Neuronal stem cell (in vitro differentiated cells): Measurements from ENCODE around the gene PSMD14.

Experiments used
- DNase-seq: peaks from one replicate; pipeline ENCODE4 v3.0.0-alpha.2; 2013; ENCODE audit warnings: low spot score
- H2AFZ ChIP-seq: one replicate; pipeline ENCODE4 v1.6.1; 2013; ENCODE audit warnings: mild to moderate bottlenecking, low read length, inconsistent platforms
- H2AK5ac ChIP-seq: 2 replicates; pipeline ENCODE4 v1.6.1; 2013; ENCODE audit warnings: low read depth, mild to moderate bottlenecking, inconsistent platforms, low read length, moderate library complexity, mixed read lengths
- H2BK120ac ChIP-seq: 2 replicates; pipeline ENCODE4 v1.6.1; 2013; ENCODE audit warnings: low read depth, mild to moderate bottlenecking, inconsistent platforms, low read length, moderate library complexity, mixed read lengths
- H2BK12ac ChIP-seq: one replicate; pipeline ENCODE4 v1.6.1; 2013; ENCODE audit warnings: low read length, inconsistent platforms
- H2BK15ac ChIP-seq: 2 replicates; pipeline ENCODE4 v1.6.1; 2013; ENCODE audit warnings: mild to moderate bottlenecking, low read length, inconsistent platforms, mixed read lengths
- H2BK5ac ChIP-seq: one replicate; pipeline ENCODE4 v1.6.1; 2013; ENCODE audit warnings: inconsistent platforms, mild to moderate bottlenecking, low read length, moderate library complexity
- H3K14ac ChIP-seq: one replicate; pipeline ENCODE4 v1.6.1; 2013; ENCODE audit warnings: low read length, inconsistent platforms
- H3K18ac ChIP-seq: 2 replicates; pipeline ENCODE4 v1.6.1; 2013; ENCODE audit warnings: low read length, inconsistent platforms
- H3K23ac ChIP-seq: 2 replicates; pipeline ENCODE4 v1.6.1; 2013; ENCODE audit warnings: low read depth, mild to moderate bottlenecking, mixed read lengths, low read length, inconsistent platforms; ENCODE audit not compliant: poor library complexity
- H3K27ac ChIP-seq: replicated peaks from 3 replicates; pipeline ENCODE4 v1.5.1; 2013; ENCODE audit warnings: low read length, inconsistent platforms
- H3K27me3 ChIP-seq, 3 experiments: 2 replicates each; pipeline ENCODE4 v1.6.1; 2013; ENCODE audit warnings: low read length in 3 of 3, mild to moderate bottlenecking in 2 of 3, inconsistent platforms in 1 of 3, low read depth in 1 of 3, mixed read lengths in 1 of 3, moderate library complexity in 1 of 3; ENCODE audit not compliant: control insufficient read depth in 3 of 3, insufficient read depth in 3 of 3
- H3K36me3 ChIP-seq, 2 donors: replicated peaks in 1 of 2; 2 replicates each; pipeline ENCODE4 v1.6.1; 2013; ENCODE audit warnings: low read length in 2 of 2; ENCODE audit not compliant: control insufficient read depth in 2 of 2, insufficient read depth in 2 of 2
- H3K4ac ChIP-seq: 2 replicates; pipeline ENCODE4 v1.6.1; 2013; ENCODE audit warnings: inconsistent platforms, mild to moderate bottlenecking, low read length, moderate library complexity
- H3K4me1 ChIP-seq, 2 donors: 1 replicate in 1 of 2; 2 replicates in 1 of 2; pipeline ENCODE4 v1.6.1; 2013; ENCODE audit warnings: low read length in 2 of 2, low read depth in 1 of 2; ENCODE audit not compliant: control insufficient read depth in 2 of 2, insufficient read depth in 1 of 2
- H3K4me2 ChIP-seq: one replicate; pipeline ENCODE4 v1.6.1; 2013; ENCODE audit warnings: mild to moderate bottlenecking, low read length, inconsistent platforms; ENCODE audit not compliant: insufficient read depth, poor library complexity, severe bottlenecking
- H3K4me3 ChIP-seq, 2 donors: 2 replicates each; pipeline ENCODE4 v1.5.1; 2013; ENCODE audit warnings: low read length in 2 of 2, mild to moderate bottlenecking in 2 of 2, inconsistent platforms in 1 of 2, moderate library complexity in 1 of 2
- H3K79me1 ChIP-seq: one replicate; pipeline ENCODE4 v1.6.1; 2013; ENCODE audit warnings: low read depth, mild to moderate bottlenecking, inconsistent platforms, low read length, moderate library complexity
- H3K9ac ChIP-seq: one replicate; pipeline ENCODE4 v1.6.1; 2013; ENCODE audit warnings: mild to moderate bottlenecking, low read depth, low read length, inconsistent platforms; ENCODE audit not compliant: poor library complexity
- H3K9me3 ChIP-seq, 2 donors: replicated peaks in 1 of 2; 2 replicates each; pipeline versions ENCODE3 to v1.6.1; 2013; ENCODE audit warnings: low read length in 2 of 2, mild to moderate bottlenecking in 2 of 2, inconsistent platforms in 1 of 2, low read depth in 1 of 2, mixed read lengths in 1 of 2, moderate library complexity in 1 of 2; ENCODE audit not compliant: control insufficient read depth in 2 of 2, insufficient read depth in 1 of 2
- H4K8ac ChIP-seq: one replicate; pipeline ENCODE4 v1.6.1; 2013; ENCODE audit warnings: low read depth, mild to moderate bottlenecking, inconsistent platforms, low read length, moderate library complexity
- H4K91ac ChIP-seq: one replicate; pipeline ENCODE4 v1.6.1; 2013; ENCODE audit warnings: low read length, low read depth, mild to moderate bottlenecking, inconsistent platforms; ENCODE audit not compliant: poor library complexity
- WGBS, 2 donors: extraction: QIAGEN DNeasy Blood & Tissue Kit; methylation state at CpG; one replicate each; pipeline ENCODE4 v1.1.7; 2013; ENCODE audit warnings: missing lambda C conversion rate in 2 of 2, mixed read lengths in 1 of 2; ENCODE audit not compliant: insufficient read length in 2 of 2, insufficient replicate concordance in 1 of 2; ENCODE audit errors: extremely low coverage in 2 of 2; 5-methylcytosine and 5-hydroxymethylcytosine counted together

Gene PSMD14

GRCh38 chr2:161353543-161353942 lies 45.3 kb downstream of the PSMD14 start:
- Histone ChIP-seq H2AFZ (no peak overlapping the region), H3K4me2 (no peak overlapping the region), H3K23ac (no peak overlapping the region), H2BK15ac (no peak overlapping the region), H2BK120ac (no peak overlapping the region), H3K18ac (no peak overlapping the region), H4K91ac (no peak overlapping the region), H3K4ac (no peak overlapping the region), H3K9me3 (no peaks in the 10 kb centered on the region), H2BK12ac (no peak overlapping the region), H4K8ac (no peak overlapping the region), H3K4me1 (peaks cover 4 to 7% of the 10 kb centered on the region in 2 donors), H3K79me1 (no peaks in the 10 kb centered on the region), H2BK5ac (no peak overlapping the region), H3K36me3 (no peaks in the 10 kb centered on the region), H3K27ac (no peak overlapping the region), H3K14ac (no peak overlapping the region), H3K9ac (no peak overlapping the region), H3K4me3 (no peak overlapping the region), H2AK5ac (no peak overlapping the region), H3K27me3 (no peaks in the 10 kb centered on the region)
- no CpG with 5 or more reads among the region's 1 CpG for WGBS, 2 donors
- no peak for DNase-seq

- peaks cover 4 to 7% of the 10 kb centered on the region in 2 donors for H3K4me1 ChIP-seq
- H2BK12ac ChIP-seq = no peak overlapping the region
- no peak for DNase-seq
- no CpG with 5 or more reads among the region's 5 CpGs for WGBS, 2 donors
- no peak overlapping the region for H3K4ac ChIP-seq
- no peak overlapping the region for H2BK15ac ChIP-seq
- H3K4me2 ChIP-seq = no peak overlapping the region
- no peak overlapping the region for H3K23ac ChIP-seq
- no peak overlapping the region for H3K14ac ChIP-seq
- no peak overlapping the region for H2AFZ ChIP-seq
- H2BK120ac ChIP-seq = no peak overlapping the region
- H2BK5ac ChIP-seq = no peak overlapping the region
- H3K27ac ChIP-seq = no peak overlapping the region
- no peak overlapping the region for H3K4me3 ChIP-seq
- no peaks in the 10 kb centered on the region for H3K36me3 ChIP-seq
- H3K18ac ChIP-seq = no peak overlapping the region
- no peak overlapping the region for H3K9ac ChIP-seq
- H4K91ac ChIP-seq = no peak overlapping the region
- H3K9me3 ChIP-seq = no peaks in the 10 kb centered on the region
- H2AK5ac ChIP-seq = no peak overlapping the region
- no peaks in the 10 kb centered on the region for H3K27me3 ChIP-seq
- no peak overlapping the region for H4K8ac ChIP-seq
- H3K79me1 ChIP-seq = no peaks in the 10 kb centered on the region
Observed at GRCh38 chr2:161354106-161354505, 45.9 kb downstream of the PSMD14 start.

DNA sequence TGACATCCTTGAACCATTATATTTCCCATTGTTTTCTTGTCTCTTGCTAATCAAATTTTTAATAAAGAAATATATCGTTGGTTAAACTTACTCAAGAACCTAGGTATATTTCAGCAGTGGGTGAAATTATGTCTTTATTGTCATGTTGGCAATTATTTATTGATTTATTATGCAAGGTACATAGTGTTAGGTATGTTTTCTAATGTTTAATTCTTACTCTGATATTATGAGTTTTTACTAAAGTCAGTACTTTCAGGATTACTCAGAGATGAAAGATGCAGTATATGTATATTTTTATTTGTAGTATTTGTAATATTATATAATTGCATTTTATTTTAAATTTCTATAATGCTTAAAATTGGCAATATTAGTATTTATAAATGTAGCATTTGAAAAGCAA lies 46.9 kb downstream of the PSMD14 start:
- no peaks in the 10 kb centered on the region for H3K9me3 ChIP-seq
- H2BK120ac ChIP-seq = no peak overlapping the region
- no peak overlapping the region for H2AFZ ChIP-seq
- no peak overlapping the region for H2BK12ac ChIP-seq
- H4K8ac ChIP-seq = no peak overlapping the region
- H2BK5ac ChIP-seq = no peak overlapping the region
- H2BK15ac ChIP-seq = no peak overlapping the region
- no peak overlapping the region for H3K23ac ChIP-seq
- H3K79me1 ChIP-seq = no peaks in the 10 kb centered on the region
- DNase-seq = no peak
- no peak overlapping the region for H3K4ac ChIP-seq
- no peak overlapping the region for H3K4me2 ChIP-seq
- WGBS, 2 donors = no CpG with 5 or more reads among the region's 1 CpG
- peaks cover 4 to 7% of the 10 kb centered on the region in 2 donors for H3K4me1 ChIP-seq
- no peak overlapping the region for H2AK5ac ChIP-seq
- no peak overlapping the region for H3K27ac ChIP-seq
- no peak overlapping the region for H4K91ac ChIP-seq
- no peaks in the 10 kb centered on the region for H3K36me3 ChIP-seq
- no peak overlapping the region for H3K4me3 ChIP-seq
- H3K18ac ChIP-seq = no peak overlapping the region
- H3K14ac ChIP-seq = no peak overlapping the region
- H3K27me3 ChIP-seq = no peaks in the 10 kb centered on the region
- no peak overlapping the region for H3K9ac ChIP-seq

GRCh38 chr2:161355983-161356382 lies 47.8 kb downstream of the PSMD14 start:
- Histone ChIP-seq H3K18ac (no peak overlapping the region), H2AFZ (no peak overlapping the region), H2BK5ac (no peak overlapping the region), H2BK120ac (no peak overlapping the region), H2BK15ac (no peak overlapping the region), H3K14ac (no peak overlapping the region), H2BK12ac (no peak overlapping the region), H3K9ac (no peak overlapping the region), H4K91ac (no peak overlapping the region), H3K27ac (no peak overlapping the region), H3K4me1 (peaks cover 4 to 7% of the 10 kb centered on the region in 2 donors), H3K4ac (no peak overlapping the region), H3K79me1 (no peaks in the 10 kb centered on the region), H3K9me3 (no peaks in the 10 kb centered on the region), H4K8ac (no peak overlapping the region), H3K4me3 (no peak overlapping the region), H2AK5ac (no peak overlapping the region), H3K4me2 (no peak overlapping the region), H3K23ac (no peak overlapping the region), H3K36me3 (no peaks in the 10 kb centered on the region), H3K27me3 (no peaks in the 10 kb centered on the region)
- no CpG with 5 or more reads among the region's 2 CpGs for WGBS, 2 donors
- DNase-seq = no peak
